GM23248 (cell line): Measurements from ENCODE around the gene ARHGEF1.

Source experiments
- EZH2 ChIP-seq: fragments of 200-600 bp; sonication (generic); IDR thresholded peaks from 2 replicates; pipeline ENCODE4 v1.6.1; 2018; ENCODE audit warnings: antibody characterized with exemption, mild to moderate bottlenecking; ENCODE audit not compliant: insufficient read depth, poor library complexity, severe bottlenecking
- EZH2phosphoT487 ChIP-seq: fragments of 200-600 bp; sonication (generic); IDR thresholded peaks from 2 replicates; pipeline ENCODE4 v1.6.1; 2018; ENCODE audit warnings: antibody characterized with exemption, moderate library complexity, mild to moderate bottlenecking, low read depth; ENCODE audit not compliant: insufficient read depth

GRCh38 chr19:41869374-41869955, 13.5 kb upstream of the ARHGEF1 start:
- TF ChIP-seq EZH2 (no peak), EZH2phosphoT487 (no peak)
